IMR-90 (cell line): ENCODE results near the gene OR2V2.
"Not testable (repeated sequence)": the region's sequence is repeated elsewhere in the genome, so short reads cannot be mapped to it uniquely, and the experiment has no call there.

Experiments used
- CTCF ChIP-seq: conservative IDR thresholded peaks from 2 replicates; pipeline ENCODE4 v1.5.1; 2012; ENCODE audit warnings: mild to moderate bottlenecking, low read depth, low read length, improper control_type of control experiment
- POLR2A ChIP-seq: IDR thresholded peaks from 2 replicates; pipeline ENCODE4 v1.6.1; 2012; ENCODE audit warnings: mild to moderate bottlenecking, low read depth, low read length
- TF ChIP-seq, protein P1 (sequence below): fragments of 150-350 bp; IDR thresholded peaks from 2 replicates; pipeline ENCODE4 v1.6.1; 2017; ENCODE audit warnings: mild to moderate bottlenecking, antibody characterized with exemption, low read length, low read depth

DNA sequence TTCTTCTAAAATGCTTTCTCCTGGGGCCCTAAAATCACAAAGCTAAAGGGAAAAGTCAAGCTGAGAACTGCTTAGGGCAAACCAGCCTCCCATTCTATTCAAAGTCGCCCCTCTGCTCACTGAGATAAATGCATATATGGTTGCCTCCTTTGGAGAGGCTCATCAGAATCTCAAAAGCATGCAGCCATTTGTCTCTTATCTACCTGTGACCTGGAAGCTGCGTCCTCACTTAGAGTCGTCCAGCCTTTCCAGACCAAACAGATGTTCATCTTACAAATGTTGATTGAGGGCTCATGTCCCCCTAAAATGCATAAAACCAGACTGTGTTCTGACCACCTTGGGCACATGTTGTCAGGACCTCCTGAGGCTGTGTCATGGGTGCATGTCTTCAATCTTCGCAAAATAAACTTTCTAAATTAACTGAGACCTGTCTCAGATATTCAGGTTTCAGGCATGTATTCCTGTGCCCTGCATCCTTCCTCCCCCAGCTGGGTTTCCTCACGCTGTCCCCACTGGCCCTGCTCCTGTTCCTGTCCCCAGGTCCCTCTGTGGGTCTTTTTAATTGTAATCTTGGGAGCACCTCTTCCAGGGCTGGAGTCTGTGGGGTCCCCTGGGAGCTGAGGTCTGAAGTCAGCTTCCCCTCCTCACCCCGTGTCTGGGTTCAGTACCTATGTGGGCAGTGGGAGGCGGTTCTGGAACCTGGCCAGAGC is at the start of gene OR2V2:
- TF ChIP-seq CTCF, POLR2A: not testable (repeated sequence)
- TF ChIP-seq, protein P1, sequence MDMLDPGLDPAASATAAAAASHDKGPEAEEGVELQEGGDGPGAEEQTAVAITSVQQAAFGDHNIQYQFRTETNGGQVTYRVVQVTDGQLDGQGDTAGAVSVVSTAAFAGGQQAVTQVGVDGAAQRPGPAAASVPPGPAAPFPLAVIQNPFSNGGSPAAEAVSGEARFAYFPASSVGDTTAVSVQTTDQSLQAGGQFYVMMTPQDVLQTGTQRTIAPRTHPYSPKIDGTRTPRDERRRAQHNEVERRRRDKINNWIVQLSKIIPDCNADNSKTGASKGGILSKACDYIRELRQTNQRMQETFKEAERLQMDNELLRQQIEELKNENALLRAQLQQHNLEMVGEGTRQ = not testable (repeated sequence)
